HS-27A (cell line): ENCODE data around the gene ID4.
"Not testable (repeated sequence)": the region's sequence is repeated elsewhere in the genome, so short reads cannot be mapped to it uniquely, and the experiment has no call there.

Experiments
- DNase-seq: peaks from one replicate; pipeline ENCODE4 v3.0.0-alpha.2; 2012; ENCODE audit warnings: low read depth, missing footprints

ID4 gene

GRCh38 chr6:19833947-19834346 lies 3.2 kb upstream of the ID4 start:
- no peak for DNase-seq

- DNase-seq: no peak
Measured at GRCh38 chr6:19834858-19835257, 2.3 kb upstream of the ID4 start.

GRCh38 chr6:19835605-19836004 lies 1.6 kb upstream of the ID4 start:
- no peak for DNase-seq

GRCh38 chr6:19837511-19838441 lies 606 bp downstream of the ID4 start:
- no peak for DNase-seq

- no peak for DNase-seq
Measured at GRCh38 chr6:19838442-19839236, 1.5 kb downstream of the ID4 start.

GRCh38 chr6:19839237-19839546 lies 2.0 kb downstream of the ID4 start:
- DNase-seq: no peak

- no peak for DNase-seq
Measured at GRCh38 chr6:19839788-19840187, 2.6 kb downstream of the ID4 start.

- no peak for DNase-seq
Measured at GRCh38 chr6:19841181-19841580, 4.0 kb downstream of the ID4 start.

GRCh38 chr6:19842030-19842615 lies 5.0 kb downstream of the ID4 start:
- DNase-seq: no peak

- DNase-seq: no peak
Measured at GRCh38 chr6:19844689-19845088, 7.5 kb downstream of the ID4 start.

GRCh38 chr6:19845266-19846041 lies 8.3 kb downstream of the ID4 start:
- no peak for DNase-seq

- no peak for DNase-seq
Measured at GRCh38 chr6:19848465-19849029, 11.4 kb downstream of the ID4 start.

- no peak for DNase-seq
Measured at GRCh38 chr6:19849196-19849595, 12.0 kb downstream of the ID4 start.

- no peak for DNase-seq
Measured at GRCh38 chr6:19849755-19850154, 12.6 kb downstream of the ID4 start.

GRCh38 chr6:19851241-19852089 lies 14.3 kb downstream of the ID4 start:
- no peak for DNase-seq

GRCh38 chr6:19852090-19852457 lies 14.9 kb downstream of the ID4 start:
- no peak for DNase-seq

GRCh38 chr6:19852927-19853326 lies 15.8 kb downstream of the ID4 start:
- no peak for DNase-seq

- not testable (repeated sequence) for DNase-seq
Measured at GRCh38 chr6:19854421-19855015, 17.3 kb downstream of the ID4 start.

GRCh38 chr6:19855536-19855935 lies 18.4 kb downstream of the ID4 start:
- DNase-seq: no peak

- no peak for DNase-seq
Measured at GRCh38 chr6:19857139-19857538, 20.0 kb downstream of the ID4 start.

- no peak for DNase-seq
Measured at GRCh38 chr6:19857703-19858102, 20.5 kb downstream of the ID4 start.
